ENCODE data around the gene CCNI. TPM values are rescaled to one million over a fixed set of nuclear protein-coding genes. Genes with fewer than 3 reads are reported as not detected.
A peak's percentile ranks its signal among the peaks of the same experiment; 100 is the strongest.

The CCNI gene
- total and polyA plus RNA-seq, 2 of the 13 experiments (the other 11 are each of a cell fraction or from before 2014, with no cell fraction given): 43.5 to 122 TPM

DNA sequence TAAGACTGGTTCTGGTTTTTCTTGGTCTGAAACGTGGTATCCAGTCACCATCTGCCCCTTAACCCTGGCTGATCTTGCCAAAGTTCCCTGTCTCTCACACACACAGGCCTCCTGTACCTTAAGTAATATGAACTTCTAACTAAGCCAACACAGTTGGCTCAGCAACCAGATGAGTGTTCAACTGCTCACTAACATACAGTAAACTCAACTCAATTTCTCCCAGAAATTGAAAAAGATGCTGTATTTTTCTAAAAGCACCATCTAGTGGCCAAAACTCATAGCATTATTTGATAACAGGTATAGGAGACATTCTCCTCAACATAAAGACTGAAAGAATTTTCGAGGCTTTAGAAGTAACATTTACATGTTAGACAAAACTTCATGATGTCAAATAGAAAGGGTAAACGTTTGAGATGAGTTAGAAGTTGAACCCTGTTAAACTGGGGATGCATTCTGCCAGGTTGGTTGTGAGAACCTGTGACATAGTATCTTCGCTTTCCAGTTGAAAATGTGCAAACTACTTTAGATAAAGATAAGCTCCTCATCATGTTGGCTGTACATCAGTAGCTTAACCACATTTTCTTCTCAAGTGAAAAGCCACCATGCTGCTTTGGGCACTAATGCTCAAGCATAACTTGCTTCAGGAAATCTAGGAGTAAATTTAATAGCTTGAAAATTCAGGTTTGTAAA lies 31.2 kb downstream of the CCNI start:
- H3K4me1 ChIP-seq (ENCODE audit: insufficient read depth, low read length): peaks cover 13% of the 10 kb centered on the region
- H3K4me2 ChIP-seq (ENCODE audit: low read depth, low read length): no peak overlapping the region
- DNase-seq (ENCODE audit: low spot score): peak; percentile 9
- TF ChIP-seq CTCF (CRISPR knock-in tag; IDR thresholded peaks at IDR 0.05) (peak; percentile 58), STAG1 (CRISPR knock-in tag; IDR thresholded peaks at IDR 0.05) (peak; percentile 57), ZMAT3 (CRISPR knock-in tag; conservative IDR thresholded peaks at IDR 0.05) (no peak), AGO2 (optimal IDR thresholded peaks at IDR 0.05; ENCODE audit: low read depth, low read length) (peak; percentile 12), SMC3 (IDR thresholded peaks at IDR 0.05; ENCODE audit: low read length) (peak; percentile 27; the same call in 1 of the 2 replicates)
- ChIA-PET CTCF (ENCODE audit: low intra/inter-chr PET ratio, low total read pairs) (interaction anchor here (0.9 to 1.6 kb wide), 2 partner anchors 159 to 533 kb away, joined by 4 to 5 read pairs; no protein-coding TSS in a partner anchor), POLR2A (no interaction called here)
- peak; percentile 39 for ATAC-seq
- H3K9ac ChIP-seq (ENCODE audit: insufficient read depth, low read depth, low read length): no peak overlapping the region
- H3K36me3 ChIP-seq (replicated peaks in 1 of 2; ENCODE audit: control insufficient read depth in 1 of 2, insufficient read depth in 2 of 2, low read length in 2 of 2): peaks cover 1 to 21% of the 10 kb centered on the region in 2 experiments
- H3K4me3 ChIP-seq (replicated peaks in 1 of 3; ENCODE audit: insufficient read depth in 1 of 3, low read depth in 2 of 3, low read length in 3 of 3): no peak overlapping the region
- FAIRE-seq: no peak
- H2AFZ ChIP-seq (ENCODE audit: low read length): no peak overlapping the region
- H3K9me3 ChIP-seq (ENCODE audit: low read length): no peaks in the 10 kb centered on the region
- WGBS (ENCODE audit: low lambda C conversion rate): 59% methylated on average over 4 of the region's 4 CpGs
- H4K20me1 ChIP-seq (ENCODE audit: insufficient read depth, low read length): no peaks in the 10 kb centered on the region
- BruUV-seq (replicated peaks): no TSS peak
- in situ Hi-C loops (cut with HindIII; ENCODE audit: extremely low pct_ligation_motif_present, low pct_unique_long_range_greater_than_20kb) (no loop called here), intact Hi-C loops (cut with micrococcal nuclease; ENCODE audit: unreplicated experiment) (loop anchor here (2.0 to 10.0 kb wide), 5 partner anchors 94 to 612 kb away; partner anchors contain the start of gene SOWAHB)
- H3K27ac ChIP-seq (ENCODE audit: extremely low read length, insufficient read depth, low read length): no peak overlapping the region
- no peaks in the 10 kb centered on the region for H3K27me3 ChIP-seq (ENCODE audit: control insufficient read depth in 1 of 2, insufficient read depth in 2 of 2, low read length in 2 of 2)
- no peaks in the 10 kb centered on the region for H3K79me2 ChIP-seq (ENCODE audit: insufficient read depth, low read length)
